CD4-positive, alpha-beta T cell treated with Interleukin-2 at 100 ng/mL for 4 hours (primary cell): ENCODE measurements around the gene ANTXR1.

Experiments
- DNase-seq: peaks from one replicate; pipeline ENCODE4 v3.0.0-alpha.2; 2020; ENCODE audit warnings: low spot score

ANTXR1 gene

DNA sequence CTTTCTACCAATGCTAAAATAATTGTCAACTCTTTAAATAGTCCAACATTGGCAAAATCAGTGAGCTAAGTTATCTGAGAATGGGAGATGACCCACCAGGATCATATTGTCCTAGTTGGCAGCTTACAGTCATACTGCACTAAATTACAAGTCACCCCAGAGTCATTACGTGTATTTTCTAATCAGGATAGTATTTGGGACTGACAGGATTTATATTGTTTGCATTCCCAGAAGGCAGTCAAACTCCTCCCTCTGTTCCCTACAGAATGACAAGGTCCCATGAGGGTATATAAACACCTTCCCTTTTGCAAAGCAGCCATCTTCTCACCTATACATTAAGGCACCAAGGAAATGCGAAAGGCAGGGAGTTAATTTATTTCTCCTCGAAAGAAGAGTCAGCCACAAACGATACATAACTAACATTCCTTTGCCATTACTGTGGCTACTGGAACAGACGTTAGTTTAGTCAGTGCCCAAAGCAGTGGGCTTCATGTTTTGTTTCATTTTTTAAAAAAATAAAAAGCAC, 125.3 kb downstream of the ANTXR1 start:
- DNase-seq: no peak

DNA sequence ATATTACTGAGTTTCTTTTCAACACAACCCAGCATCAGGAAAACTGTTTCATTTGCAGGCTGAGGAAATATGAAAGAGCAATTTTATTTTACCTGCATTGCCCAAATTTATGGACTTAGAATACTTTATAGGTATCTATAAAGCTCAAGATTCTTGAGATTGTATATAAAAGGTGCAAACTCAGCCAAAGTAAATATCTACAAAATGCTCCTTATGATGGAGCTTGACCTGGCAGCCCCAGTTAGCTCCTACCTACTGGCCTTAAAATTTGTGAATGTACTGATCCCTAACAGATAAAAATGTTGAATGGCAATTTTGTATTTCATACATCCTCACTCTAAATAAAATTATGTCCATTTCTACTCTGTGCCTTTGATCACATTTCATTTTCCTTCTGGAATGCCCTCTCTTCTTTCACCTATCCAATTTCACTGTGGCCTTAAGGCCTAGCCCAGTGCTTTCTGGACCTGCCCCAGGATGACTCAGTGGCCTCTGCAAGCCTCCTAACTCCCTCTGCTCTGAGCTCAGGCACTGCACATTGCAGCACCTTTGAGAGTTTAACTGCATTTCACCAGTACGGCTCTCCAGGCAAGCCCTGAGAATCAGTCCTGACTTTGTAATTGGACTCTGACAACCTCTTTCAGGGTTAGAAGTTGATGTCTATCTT, 125.9 kb downstream of the ANTXR1 start:
- no peak for DNase-seq

DNA sequence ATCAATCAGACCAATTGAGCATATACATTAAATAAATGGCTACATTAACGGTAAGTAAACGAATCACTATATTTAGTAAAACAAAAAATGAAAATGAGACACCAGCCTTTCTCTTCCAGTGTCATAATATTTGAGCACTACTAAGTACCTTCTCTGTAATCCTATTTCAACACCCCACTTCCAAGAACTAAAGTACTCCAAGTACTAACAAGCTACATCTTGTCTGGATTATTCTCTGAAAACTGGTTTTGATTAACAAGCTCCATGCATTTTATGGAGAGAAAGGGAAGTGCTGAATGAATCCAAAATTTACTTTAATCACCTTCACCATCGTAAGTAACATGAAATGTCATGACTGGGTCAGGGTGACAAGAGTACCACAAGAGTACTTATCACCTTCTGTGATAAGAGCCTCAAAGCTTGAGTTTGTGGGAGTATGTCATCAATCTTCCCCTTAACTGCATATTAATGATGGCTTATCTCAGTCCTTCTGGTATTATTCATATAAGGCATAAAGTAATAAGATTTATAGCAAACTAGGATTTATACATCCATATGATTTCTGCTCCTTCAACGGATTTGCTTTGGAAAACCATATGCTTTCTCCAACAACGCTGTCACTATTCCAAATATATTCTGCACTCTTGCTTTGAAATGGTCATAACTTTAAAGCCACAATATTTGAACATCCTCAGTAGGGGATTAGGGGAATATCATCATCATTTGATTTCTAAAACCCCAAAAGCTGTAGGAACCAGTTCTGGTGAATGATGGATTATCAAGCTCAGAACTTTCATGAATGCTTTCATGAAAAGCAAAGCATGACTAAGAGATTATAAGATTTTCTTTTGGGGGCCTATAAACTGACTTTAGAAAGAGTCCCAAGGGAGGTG, 127.0 kb downstream of the ANTXR1 start:
- no peak for DNase-seq

DNA sequence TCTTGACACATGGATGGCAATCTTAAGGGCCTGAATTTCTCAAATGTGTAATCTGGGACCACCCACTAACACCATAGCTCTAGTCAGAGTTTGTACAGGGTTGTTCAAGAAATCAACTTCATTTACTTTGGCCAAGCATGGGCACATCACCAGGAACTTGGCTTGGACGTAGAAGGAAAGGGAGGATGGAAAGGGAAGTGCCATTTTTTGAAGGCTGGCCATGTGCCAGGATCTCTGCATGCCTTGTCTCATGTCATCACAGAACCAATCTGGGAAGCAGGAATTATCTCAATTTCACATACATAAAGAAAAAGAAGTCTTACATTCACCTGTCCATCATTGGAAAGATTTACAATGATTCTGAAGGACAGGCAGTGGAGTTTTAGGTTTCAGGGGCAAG, 128.1 kb downstream of the ANTXR1 start:
- DNase-seq: no peak

DNA sequence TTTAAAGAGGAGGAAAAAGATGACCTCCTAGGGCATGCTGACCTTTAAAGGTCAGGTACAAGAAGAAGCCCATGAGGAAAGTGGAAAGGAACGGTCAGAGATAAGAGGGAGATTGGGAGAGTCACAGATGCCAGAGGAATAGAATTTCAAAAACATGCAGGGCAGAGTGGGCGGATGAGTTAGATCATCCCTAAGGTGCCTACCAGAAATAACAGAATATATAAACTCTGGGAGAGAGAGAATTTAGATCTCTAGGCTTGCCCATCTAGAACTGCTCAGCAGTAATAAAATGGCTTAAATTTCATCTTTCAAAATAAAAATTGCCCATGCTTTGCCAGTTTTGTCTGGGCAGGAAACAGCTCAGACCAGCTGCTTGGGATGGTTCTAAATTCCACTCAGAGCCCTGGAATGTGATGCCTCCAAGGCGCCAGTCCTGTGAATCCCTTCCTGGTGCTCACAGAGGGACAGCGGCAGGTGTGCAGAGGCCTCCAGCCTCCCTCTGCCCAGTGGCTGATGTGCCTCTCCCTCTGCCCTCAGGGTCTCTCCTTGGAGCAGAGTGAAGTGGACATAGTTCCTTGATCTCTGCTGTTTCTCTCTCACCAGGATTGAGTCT, 130.9 kb downstream of the ANTXR1 start:
- DNase-seq: no peak

DNA sequence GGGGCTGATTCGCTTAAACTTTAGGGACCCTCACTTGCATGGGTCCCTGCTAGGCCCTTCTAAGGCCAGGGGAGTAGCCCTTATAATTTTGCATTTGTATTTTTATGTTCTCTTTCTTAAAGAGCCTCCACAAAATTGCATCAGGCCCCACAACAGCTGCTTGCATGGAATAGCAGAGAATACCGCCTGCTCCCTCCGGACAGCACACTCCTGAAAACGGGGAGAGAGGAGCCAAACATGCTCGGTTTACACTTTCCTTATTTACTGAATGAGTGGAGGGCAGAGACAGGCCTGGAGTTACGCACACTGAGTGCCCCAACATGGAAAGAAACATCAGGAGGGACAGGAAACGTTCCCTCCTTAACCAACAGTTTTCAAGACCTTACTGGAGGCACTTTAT, 132.2 kb downstream of the ANTXR1 start:
- no peak for DNase-seq

DNA sequence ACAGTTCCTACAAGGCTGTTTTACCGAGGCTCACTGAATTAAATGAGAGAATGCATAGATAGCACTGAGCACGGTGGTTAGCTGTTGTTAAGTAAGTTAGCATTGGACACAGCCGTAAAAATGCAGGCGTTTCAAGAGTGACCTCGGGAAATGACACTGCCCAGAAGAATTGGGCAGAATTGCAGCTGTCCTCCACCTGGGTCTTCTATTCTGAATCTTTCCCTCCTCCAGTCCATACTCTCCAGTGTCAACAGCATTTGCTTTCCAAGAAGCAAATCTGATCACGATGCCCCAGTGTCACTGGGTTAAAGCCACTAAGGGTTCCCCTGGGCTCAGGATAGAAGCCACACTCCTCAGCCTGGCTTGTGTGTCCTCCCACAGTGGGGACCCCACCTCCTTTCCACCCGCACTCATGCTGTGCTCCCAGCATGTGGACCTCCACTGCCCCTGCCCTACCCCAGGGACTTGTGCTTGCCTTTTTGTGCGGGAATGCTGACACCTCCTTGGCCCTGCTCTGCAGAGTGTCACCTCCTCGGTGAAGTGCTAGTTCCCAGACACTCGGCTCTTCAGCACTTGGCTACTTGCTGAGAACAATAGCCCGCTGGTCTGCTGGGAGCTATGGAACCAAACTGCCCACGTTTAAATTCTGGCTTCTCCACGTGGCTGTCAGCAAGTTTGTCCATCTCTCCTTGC, 135.0 kb downstream of the ANTXR1 start:
- DNase-seq: no peak

DNA sequence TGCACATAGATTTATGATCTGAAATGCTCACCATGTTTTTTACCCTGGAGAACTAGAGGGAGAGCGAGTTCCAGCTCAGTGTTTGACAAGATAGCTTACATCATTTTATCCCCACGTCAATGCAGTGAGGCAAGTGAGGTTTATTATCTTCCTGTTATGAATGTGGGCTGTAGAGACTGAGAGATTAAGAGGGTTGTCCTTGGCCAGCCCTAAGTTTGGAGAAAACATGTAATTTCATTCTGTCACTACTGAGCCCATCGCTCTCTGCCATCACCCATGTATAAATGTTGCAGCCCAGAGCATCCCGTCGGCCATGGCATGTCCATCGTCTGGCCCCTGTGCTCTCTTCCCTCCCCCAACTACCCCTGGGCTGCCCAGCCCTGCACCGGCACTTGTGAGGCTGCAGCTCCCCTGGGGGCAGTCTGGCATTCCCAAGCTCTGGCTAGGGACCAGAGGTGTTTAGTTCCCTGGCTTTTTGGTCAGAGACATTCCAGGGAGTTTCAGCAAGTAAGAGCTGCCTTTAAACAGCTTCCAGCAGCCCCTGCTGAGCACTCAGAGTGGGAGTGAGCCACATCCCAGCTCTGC, 136.7 kb downstream of the ANTXR1 start:
- no peak for DNase-seq

DNA sequence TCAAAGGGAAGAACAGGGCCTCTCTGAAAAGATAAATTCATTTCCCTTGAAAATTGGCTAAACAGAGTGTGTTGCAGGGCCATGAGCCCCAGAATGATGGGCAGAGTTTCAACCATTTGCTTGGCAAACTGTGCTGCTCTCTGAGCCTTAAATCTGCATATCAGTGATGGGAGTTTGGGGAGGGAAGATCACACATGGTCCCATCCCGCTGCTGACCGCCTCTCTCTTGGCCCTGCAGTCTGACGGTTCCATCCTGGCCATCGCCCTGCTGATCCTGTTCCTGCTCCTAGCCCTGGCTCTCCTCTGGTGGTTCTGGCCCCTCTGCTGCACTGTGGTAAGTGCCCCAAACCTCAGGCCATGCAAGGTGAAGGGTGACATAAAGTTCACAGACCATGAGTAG, 139.0 kb downstream of the ANTXR1 start:
- DNase-seq: no peak

DNA sequence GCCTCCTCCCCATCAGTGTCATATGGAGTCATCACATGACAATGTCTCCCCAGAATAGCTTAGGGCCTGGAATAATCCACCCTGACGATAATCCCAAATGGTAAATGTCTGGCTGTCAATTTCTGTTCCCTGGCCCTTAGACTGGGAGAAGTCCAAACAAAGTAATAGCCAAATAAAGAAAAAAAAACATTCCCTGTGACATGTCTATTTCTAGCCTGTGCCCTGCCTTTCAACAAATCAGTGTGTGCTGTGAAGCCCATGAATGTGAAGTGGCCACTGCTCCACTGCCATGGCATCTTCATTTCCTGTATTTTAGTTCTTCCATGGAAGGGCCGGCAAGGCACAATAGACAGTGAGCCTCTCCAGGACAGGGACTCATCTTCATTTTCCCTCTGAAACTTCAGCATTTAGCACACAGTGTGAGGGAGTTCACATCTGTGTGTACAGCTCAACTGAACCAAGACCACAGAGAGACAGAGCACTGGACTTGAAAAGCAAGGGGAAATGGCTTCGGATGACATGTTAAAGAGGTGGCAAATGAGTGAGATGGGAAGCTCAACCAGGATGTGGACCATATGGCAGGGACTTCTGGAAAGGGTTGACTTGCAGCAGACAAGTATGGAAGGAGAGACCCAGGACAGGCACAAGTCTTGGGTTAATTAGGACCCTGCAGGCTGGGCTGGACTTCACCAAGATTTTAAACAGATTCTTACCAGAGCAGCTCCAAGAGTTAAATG, 140.0 kb downstream of the ANTXR1 start:
- DNase-seq: no peak

DNA sequence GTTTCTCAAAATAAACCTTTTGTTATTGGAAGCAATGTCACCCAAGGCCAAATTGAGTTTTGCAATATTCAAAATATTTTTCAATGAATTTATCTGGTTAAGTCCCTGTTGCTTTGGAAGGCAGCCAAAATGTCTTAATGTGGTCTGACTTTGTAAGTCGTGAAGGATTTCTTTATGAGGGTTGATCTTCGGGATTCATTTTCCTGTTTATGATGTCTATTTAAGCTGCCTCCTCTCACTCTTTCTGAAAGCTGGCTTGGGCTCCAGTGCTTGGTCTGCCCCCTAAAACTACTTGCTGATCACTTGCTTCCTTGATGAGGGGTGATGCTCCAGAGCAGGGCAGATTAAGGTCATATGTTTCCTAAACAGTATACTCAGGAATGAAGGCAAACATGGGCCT, 141.1 kb downstream of the ANTXR1 start:
- DNase-seq: no peak

DNA sequence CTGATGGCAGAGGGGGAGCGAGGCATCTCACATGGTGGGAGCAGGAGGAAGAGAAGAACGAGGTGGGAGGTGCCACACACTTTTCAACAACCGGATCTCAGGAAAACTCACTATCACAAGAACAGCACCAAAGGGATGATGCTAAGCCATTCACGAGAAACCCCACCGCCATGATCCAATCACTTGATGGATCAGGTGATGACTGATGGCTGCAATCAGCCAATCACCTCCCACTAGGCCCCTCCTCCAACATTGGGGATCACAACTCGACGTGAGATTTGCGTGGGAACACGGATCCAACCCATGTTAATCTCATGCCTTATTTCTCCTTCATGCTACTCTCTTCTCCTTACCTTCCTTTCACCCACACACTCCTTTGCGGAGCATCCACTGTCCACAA, 143.6 kb downstream of the ANTXR1 start:
- no peak for DNase-seq

DNA sequence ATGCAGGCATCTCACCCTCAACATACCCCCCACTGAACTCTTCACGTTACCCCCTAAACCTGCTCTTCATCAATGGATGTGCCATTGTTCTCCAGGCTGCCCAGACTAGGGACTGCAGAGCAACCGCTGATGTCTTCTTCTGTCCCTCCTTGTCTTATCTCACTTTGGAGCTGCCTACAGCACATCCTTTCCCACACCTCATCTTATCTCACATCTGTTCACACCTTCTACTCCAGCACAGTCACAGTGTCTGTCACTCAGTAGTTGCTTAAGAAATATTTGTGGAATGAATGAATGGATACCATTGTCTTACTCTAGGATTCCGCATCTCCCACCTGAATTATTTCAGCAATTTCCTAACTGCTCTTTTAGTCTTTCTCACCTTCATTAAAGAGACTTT, 144.5 kb downstream of the ANTXR1 start:
- no peak for DNase-seq

DNA sequence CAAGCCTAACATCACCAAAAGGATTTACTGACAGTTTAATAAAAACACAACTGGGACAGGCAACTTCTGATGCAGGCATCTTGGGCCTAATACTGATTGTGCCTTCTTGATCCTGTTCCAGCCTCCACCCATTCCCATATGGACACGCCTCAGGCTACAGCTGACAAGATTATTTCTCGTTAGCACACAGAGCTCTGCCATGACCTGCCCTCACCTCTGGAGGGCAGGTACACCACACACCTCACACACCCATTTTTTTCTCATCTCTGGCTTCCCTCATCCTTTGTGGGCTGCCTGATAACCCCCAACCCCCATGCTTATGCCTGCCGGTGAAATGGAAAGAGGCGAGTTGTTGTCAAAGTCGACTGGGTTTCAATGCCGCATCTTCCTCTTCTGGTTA, 147.0 kb downstream of the ANTXR1 start:
- no peak for DNase-seq

DNA sequence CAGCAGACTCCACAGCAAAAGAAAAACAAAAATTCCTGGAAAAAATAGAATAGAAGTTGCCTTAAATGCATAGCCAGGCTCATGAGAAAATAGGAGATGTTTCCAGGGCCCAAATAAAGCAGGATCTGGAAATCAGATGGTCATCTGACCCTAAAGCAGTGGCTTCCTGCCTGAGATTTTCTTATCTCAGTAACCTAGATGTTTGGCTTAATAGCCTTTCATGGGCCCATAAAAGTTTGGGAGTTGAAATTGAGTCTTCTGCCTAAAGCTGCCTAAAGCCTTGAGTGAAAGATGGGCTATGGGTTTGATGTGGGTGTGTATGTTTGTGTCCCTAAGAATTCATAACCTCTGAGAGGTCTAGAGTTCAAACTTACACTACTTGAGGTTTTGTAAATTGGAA, 149.1 kb downstream of the ANTXR1 start:
- DNase-seq: no peak

DNA sequence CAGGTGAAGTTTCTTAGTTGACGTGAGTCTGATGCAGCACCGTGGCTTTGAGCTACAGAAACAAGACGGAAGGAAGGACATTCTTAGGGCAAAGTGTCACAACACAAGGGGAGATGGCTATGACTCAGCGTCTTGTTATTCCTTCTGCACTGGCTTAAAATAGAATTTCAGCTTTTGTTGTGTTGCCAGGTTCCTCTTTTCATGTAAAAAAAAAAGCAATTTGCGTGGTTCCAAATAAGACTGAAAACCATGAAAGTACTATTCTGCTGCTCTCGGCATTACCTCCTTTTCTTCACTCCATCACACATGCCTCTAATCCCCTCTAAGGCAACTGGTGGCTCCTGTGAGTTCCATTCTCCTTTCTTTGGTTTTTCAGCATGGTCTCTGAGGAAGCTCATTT, 150.1 kb downstream of the ANTXR1 start:
- DNase-seq: no peak

DNA sequence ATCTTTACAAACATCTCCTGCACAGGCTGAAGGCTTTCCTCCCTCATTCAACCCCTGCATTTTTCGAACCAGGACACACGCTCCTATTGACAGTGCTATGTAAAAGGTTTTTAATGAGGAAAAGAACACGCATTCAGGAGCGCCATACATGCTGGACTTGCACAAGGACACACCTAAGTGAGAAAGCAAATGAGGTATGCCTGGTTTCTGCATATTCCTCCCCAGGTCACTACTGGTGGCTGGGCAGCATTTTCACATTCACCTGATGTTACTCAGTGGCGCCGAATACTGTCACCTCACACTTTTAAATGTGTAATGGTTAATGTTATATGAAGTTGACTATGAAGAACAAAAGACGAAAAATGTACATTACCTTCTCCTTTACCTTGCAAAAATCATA, 150.6 kb downstream of the ANTXR1 start:
- DNase-seq: no peak

DNA sequence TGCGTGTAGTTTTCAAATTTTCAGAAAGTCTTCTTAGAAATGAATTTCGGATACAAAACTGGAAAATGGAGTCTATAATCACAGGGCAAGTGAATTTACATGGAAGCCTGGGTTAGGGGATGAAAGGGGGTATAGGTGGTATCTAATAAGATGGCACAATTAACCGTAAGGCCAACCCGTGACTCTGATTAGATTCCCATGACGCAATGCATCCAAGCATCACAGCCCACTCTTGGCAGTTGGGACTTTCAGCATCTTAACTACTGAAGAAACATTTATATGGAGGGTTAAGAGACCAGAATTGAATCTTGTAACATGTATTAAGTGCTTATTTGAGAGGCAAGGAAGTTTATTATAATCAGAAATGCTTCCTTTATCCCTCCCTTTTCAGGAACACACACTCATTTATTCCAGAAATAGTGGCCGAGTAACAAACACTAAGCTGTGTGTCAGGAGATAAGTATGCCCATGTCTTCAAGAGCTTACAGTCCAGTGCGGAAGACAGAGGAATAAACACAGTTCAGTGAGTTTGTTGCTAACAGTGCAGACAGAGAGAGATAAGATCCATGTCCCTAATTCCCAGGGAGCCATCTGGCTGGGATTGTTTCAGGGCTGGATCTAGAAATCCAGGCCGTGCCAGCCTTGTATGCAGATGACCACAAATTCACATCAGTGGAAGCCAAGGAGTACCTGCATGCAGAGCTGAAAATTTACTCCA, 151.2 kb downstream of the ANTXR1 start:
- no peak for DNase-seq

DNA sequence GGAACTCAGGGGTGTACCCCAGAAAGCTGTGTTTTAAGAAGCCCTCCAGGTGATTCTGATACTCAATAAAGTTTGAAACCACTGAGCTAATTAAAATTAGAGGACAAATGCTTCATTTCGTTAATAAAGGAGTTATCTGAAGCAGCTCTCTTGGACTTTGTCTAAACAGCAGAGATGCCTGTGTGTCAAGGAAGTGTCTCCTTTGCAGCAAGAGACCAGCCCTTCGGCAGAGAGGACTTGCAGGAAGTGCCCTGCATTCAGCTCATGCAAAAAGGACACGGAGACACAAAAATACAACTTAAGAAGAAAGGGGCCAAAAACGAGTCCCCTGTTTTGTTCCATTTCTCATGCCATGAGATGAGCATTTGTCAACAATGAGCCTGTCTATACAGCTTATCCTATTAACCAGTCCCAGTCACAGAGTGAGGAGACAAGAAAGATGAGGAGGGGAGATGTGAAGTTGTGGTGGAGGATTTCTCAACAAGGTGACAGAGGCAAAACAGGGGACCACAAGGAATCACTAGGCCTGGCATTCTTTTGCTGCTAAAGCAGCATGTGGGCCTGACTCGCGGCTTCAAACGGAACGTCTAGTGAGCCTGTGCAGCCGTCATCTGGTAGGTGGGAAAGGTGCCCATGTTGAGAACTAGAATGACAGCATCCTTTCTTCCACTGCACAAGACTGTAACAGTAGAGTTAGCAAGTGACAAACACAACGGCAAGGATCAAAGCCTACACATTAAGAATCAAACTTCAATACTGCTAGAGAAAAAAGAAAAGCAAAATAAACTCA, 152.3 kb downstream of the ANTXR1 start:
- no peak for DNase-seq

DNA sequence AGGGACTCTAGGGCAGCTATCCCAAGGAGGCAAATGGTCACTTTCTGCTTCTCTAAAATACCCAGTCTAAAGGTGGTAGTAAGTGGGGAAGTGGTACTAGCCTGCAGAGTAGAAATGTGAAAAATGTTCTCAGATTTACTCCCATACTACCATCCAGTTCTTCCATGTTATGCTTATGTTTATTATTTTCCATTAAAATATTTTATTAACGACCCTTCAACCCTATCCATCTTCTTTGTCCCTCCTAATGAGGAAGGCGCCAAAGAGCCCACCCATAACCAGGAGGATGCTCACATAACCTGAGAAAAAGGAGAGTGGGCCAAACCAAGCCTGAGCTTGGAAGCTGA, 153.5 kb downstream of the ANTXR1 start:
- no peak for DNase-seq
